BLaER1 treated with 17β-estradiol and CSF1 and Interleukin-3, amounts not matched to agents 10 nM and 100 nM (cell line): ENCODE results near the gene AKAP6.
"Not testable (repeated sequence)": the region's sequence is repeated elsewhere in the genome, so short reads cannot be mapped to it uniquely, and the experiment has no call there.

Experiments
- H3K27ac ChIP-seq, 11 experiments: shearing (Covaris generic); formaldehyde crosslinking; 2 replicates each; pipeline ENCODE4 v1.8.1; 2022
- H3K27me3 ChIP-seq, 11 experiments: shearing (Covaris generic); formaldehyde crosslinking; 2 replicates each; pipeline ENCODE4 v1.8.1; 2022
- H3K36me3 ChIP-seq, 11 experiments: shearing (Covaris generic); formaldehyde crosslinking; 2 replicates each; pipeline ENCODE4 v1.8.1; 2022
- H3K4me1 ChIP-seq, 10 experiments: shearing (Covaris generic); formaldehyde crosslinking; 2 replicates each; pipeline ENCODE4 v1.8.1; 2022
- H3K4me2 ChIP-seq, 11 experiments: shearing (Covaris generic); formaldehyde crosslinking; 2 replicates each; pipeline ENCODE4 v1.8.1; 2022
- H3K4me3 ChIP-seq, 10 experiments: shearing (Covaris generic); formaldehyde crosslinking; 2 replicates each; pipeline ENCODE4 v1.8.1; 2022
- H3K9ac ChIP-seq, 11 experiments: shearing (Covaris generic); formaldehyde crosslinking; 2 replicates each; pipeline ENCODE4 v1.8.1; 2022
- H3K9me3 ChIP-seq, 11 experiments: shearing (Covaris generic); formaldehyde crosslinking; replicated peaks in 1 of 11; 2 replicates each; pipeline ENCODE4 v1.8.1; 2022
- H4K20me1 ChIP-seq, 11 experiments: shearing (Covaris generic); formaldehyde crosslinking; 2 replicates each; pipeline ENCODE4 v1.8.1; 2022
- Cebpa-rat ChIP-seq, 11 experiments: shearing (Covaris generic); IDR thresholded peaks; 2 replicates each; pipeline ENCODE4 v1.8.1; 2022

Gene AKAP6

DNA sequence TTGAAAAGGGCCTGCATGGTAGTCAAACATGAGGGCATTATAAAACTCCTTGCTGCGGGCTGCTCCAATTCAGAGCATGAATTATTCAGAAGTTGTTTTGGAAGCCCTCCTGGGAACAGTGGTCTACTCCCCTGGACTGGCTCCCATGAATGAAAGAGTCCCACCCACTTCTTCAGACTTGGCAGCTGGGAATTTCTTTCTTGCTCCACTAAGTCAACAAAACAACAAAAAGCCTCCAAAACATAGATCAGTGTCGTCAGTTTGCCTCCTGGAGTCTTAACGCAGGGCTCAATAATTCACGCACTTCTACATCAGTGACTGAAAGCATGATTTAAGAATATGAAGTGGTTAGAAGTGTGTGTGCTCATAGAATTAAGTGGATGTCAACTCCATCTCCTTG lies 37.9 kb downstream of the AKAP6 start:
- no peak overlapping the region for H3K27ac ChIP-seq
- no peaks in the 10 kb centered on the region for H3K36me3 ChIP-seq
- H3K4me1 ChIP-seq = peaks cover 3 to 24% (median 7%) of the 10 kb centered on the region in 10 experiments; a peak in 15 of 20 replicates
- no peak for TF ChIP-seq Cebpa-rat (IDR thresholded peaks at IDR 0.05)
- no peaks in the 10 kb centered on the region for H3K9me3 ChIP-seq
- H3K9ac ChIP-seq = no peak overlapping the region
- H3K27me3 ChIP-seq = no peaks in the 10 kb centered on the region
- no peak overlapping the region for H3K4me3 ChIP-seq
- no peaks in the 10 kb centered on the region for H4K20me1 ChIP-seq
- no peak overlapping the region for H3K4me2 ChIP-seq

DNA sequence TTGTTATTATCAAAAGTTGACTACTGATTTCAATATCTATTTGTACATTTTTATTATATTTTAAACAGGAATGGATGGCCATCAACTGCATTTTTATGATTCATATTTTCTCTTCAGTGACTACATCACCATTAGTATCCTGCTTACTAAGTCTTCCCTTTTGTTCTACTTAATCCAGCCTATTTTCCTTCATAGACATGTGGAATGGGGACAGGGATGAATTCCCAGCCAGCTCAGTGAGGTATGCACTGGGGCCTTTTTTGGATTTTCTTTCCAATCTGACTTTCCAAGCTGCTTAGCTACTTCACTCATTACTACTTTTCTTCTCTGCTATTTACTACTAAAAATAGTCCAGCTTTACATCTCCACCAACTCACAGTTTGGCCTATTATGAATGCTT lies 38.4 kb downstream of the AKAP6 start:
- no peaks in the 10 kb centered on the region for H3K36me3 ChIP-seq
- no peak overlapping the region for H3K4me2 ChIP-seq
- H3K9ac ChIP-seq = no peak overlapping the region
- no peaks in the 10 kb centered on the region for H3K27me3 ChIP-seq
- no peaks in the 10 kb centered on the region for H3K9me3 ChIP-seq
- no peak overlapping the region for H3K4me3 ChIP-seq
- H3K4me1 ChIP-seq = peaks cover 3 to 22% (median 7%) of the 10 kb centered on the region in 10 experiments; a peak in 15 of 20 replicates
- H3K27ac ChIP-seq = no peak overlapping the region
- no peak for TF ChIP-seq Cebpa-rat (IDR thresholded peaks at IDR 0.05)
- H4K20me1 ChIP-seq = no peaks in the 10 kb centered on the region

DNA sequence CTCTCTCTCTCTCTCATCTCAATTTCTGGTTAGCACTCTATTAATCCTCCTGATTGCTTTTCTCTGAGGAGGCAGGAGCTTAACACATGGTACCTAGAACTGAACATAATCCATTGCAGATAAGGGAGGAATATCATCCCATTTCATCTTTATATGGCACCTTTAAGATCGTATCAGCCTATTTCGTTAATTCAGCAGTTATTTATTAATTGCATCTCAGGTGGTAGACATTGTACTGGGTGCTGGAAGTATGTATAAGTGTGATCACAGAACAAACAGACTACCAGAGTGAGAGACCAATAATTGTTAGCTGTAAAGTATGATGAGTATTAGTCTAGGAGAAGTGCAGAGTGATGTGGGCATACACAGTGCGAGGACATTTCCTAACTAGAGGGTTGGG lies 39.0 kb downstream of the AKAP6 start:
- Histone ChIP-seq H3K4me3 (no peak overlapping the region), H3K27ac (no peak overlapping the region), H3K27me3 (no peaks in the 10 kb centered on the region), H4K20me1 (no peaks in the 10 kb centered on the region), H3K4me2 (no peak overlapping the region), H3K4me1 (peaks cover 0 to 19% (median 7%) of the 10 kb centered on the region in 10 experiments; a peak in 13 of 20 replicates), H3K36me3 (no peaks in the 10 kb centered on the region), H3K9me3 (no peaks in the 10 kb centered on the region), H3K9ac (no peak overlapping the region)
- no peak for TF ChIP-seq Cebpa-rat (IDR thresholded peaks at IDR 0.05)

- no peaks in the 10 kb centered on the region for H3K36me3 ChIP-seq
- no peak overlapping the region for H3K9ac ChIP-seq
- H4K20me1 ChIP-seq = no peaks in the 10 kb centered on the region
- H3K4me2 ChIP-seq = peak overlapping the region in 3 of 11 experiments; percentile 18 to 40 (median 22); a peak in 6 of 22 replicates
- no peaks in the 10 kb centered on the region for H3K27me3 ChIP-seq
- no peak overlapping the region for H3K27ac ChIP-seq
- TF ChIP-seq Cebpa-rat (IDR thresholded peaks at IDR 0.05) = no peak
- no peaks in the 10 kb centered on the region for H3K9me3 ChIP-seq
- peaks cover 0 to 19% (median 3%) of the 10 kb centered on the region in 10 experiments; a peak in 12 of 20 replicates for H3K4me1 ChIP-seq
- H3K4me3 ChIP-seq = no peak overlapping the region
Measured at GRCh38 chr14:32370714-32371113, 41.6 kb downstream of the AKAP6 start.

DNA sequence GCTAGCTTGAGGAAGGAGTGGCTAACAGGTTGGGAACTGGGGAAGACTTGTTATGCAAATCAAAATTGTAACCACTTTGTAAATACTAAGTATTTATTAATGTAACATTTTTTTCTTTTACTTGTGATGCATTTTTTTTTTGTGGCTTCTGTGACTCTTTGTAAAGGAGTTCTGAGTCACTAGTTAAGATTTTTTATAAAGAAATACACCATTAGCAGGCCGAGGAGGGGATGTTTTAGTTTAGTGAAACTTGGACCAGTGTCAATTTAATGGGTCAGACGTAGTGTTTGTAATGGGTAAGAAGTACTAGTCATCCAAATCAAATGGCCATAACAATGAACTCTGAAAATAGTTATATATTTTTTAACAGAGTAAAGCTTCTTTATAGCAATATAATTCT lies 43.1 kb downstream of the AKAP6 start:
- Histone ChIP-seq H3K4me1 (peaks cover 0 to 19% (median 0%) of the 10 kb centered on the region in 10 experiments; a peak in 6 of 20 replicates), H3K9me3 (no peaks in the 10 kb centered on the region)

GRCh38 chr14:32373174-32373573 lies 44.1 kb downstream of the AKAP6 start:
- H4K20me1 ChIP-seq, H3K9ac ChIP-seq, H3K27me3 ChIP-seq, H3K36me3 ChIP-seq, H3K27ac ChIP-seq, H3K4me2 ChIP-seq, H3K4me3 ChIP-seq, H3K9me3 ChIP-seq: not testable (repeated sequence)
- H3K4me1 ChIP-seq = peaks cover 0 to 19% (median 0%) of the 10 kb centered on the region in 10 experiments; a peak in 6 of 20 replicates

More for the DNA sequence above, 43.1 kb downstream of the AKAP6 start:
- no peak overlapping the region for H3K27ac ChIP-seq
- H3K36me3 ChIP-seq = no peaks in the 10 kb centered on the region
- no peaks in the 10 kb centered on the region for H4K20me1 ChIP-seq
- H3K4me2 ChIP-seq = 0 out of 22 replicates have a peak overlapping the region, but pooled peaks of 1 of the 11 experiments have one; percentile 16
- no peaks in the 10 kb centered on the region for H3K27me3 ChIP-seq
- H3K4me3 ChIP-seq = no peak overlapping the region
- no peak overlapping the region for H3K9ac ChIP-seq
- no peak for TF ChIP-seq Cebpa-rat (IDR thresholded peaks at IDR 0.05)

- H3K4me3 ChIP-seq = no peak overlapping the region
- no peaks in the 10 kb centered on the region for H4K20me1 ChIP-seq
- no peak overlapping the region for H3K4me2 ChIP-seq
- no peak overlapping the region for H3K9ac ChIP-seq
- H3K4me1 ChIP-seq = peaks cover 0 to 20% (median under 1%) of the 10 kb centered on the region in 10 experiments; a peak in 9 of 20 replicates
- H3K9me3 ChIP-seq = no peaks in the 10 kb centered on the region
- H3K27ac ChIP-seq = no peak overlapping the region
- H3K36me3 ChIP-seq = no peaks in the 10 kb centered on the region
- no peaks in the 10 kb centered on the region for H3K27me3 ChIP-seq
- TF ChIP-seq Cebpa-rat (IDR thresholded peaks at IDR 0.05) = no peak
Measured at GRCh38 chr14:32374155-32374554, 45.1 kb downstream of the AKAP6 start.

DNA sequence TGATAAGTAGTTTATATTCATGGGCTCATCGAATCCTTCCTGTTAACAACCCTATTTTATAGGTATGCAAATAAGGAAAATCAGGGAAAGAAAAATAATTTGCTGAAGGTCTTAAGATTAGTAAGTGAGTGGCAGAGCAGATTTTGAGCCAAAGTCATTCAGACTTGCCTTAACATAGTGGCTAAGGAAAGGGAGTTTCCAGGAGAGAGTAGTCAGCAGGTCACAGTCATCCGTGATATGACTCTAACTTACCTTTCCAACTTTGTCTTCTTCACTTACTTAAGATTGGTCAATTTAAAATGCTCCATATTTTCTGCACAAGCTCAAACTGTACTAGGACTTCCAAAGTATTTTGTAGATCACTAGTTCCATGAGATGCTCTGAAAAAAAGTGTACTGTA lies 46.6 kb downstream of the AKAP6 start:
- Histone ChIP-seq H3K9me3 (no peaks in the 10 kb centered on the region), H3K27me3 (no peaks in the 10 kb centered on the region), H3K9ac (no peak overlapping the region), H3K36me3 (no peaks in the 10 kb centered on the region), H4K20me1 (no peaks in the 10 kb centered on the region), H3K27ac (no peak overlapping the region), H3K4me1 (peaks cover 0 to 20% (median 4%) of the 10 kb centered on the region in 10 experiments; a peak in 9 of 20 replicates), H3K4me3 (no peak overlapping the region), H3K4me2 (no peak overlapping the region)
- no peak for TF ChIP-seq Cebpa-rat (IDR thresholded peaks at IDR 0.05)

DNA sequence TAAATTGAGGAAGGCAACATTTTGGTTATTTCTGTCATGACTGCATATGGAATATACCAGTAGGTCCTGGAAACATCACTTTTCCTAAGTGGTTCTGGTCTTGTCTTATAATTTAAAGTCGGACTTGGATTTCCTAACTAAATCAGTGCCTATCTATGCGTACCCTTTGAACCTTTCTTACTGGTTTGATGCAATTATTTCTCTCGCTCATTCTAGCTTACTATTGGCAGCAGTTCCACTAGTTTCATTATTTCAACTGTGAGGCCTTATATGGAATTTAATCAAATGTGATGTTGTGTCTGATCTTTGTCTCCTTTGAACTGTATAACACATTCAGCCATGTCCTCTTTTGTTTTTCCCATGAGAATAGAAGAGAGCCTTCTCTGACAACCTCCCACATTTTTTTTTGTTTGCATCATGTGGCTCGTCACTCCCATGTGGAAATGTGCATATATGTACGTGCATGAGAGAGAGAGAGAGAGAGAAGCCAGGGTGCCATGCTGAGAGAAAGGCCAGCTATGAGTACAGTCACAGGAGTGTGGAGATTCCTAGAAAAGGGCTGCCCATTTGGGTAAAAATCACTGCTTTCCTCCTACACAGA lies 48.0 kb downstream of the AKAP6 start:
- no peak overlapping the region for H3K27ac ChIP-seq
- H3K9ac ChIP-seq = no peak overlapping the region
- TF ChIP-seq Cebpa-rat (IDR thresholded peaks at IDR 0.05) = no peak
- no peak overlapping the region for H3K4me2 ChIP-seq
- peaks cover 0 to 7% (median 4%) of the 10 kb centered on the region in 10 experiments; a peak in 5 of 20 replicates for H3K4me1 ChIP-seq
- no peaks in the 10 kb centered on the region for H3K9me3 ChIP-seq
- no peak overlapping the region for H3K4me3 ChIP-seq
- no peaks in the 10 kb centered on the region for H3K36me3 ChIP-seq
- H4K20me1 ChIP-seq = no peaks in the 10 kb centered on the region
- no peaks in the 10 kb centered on the region for H3K27me3 ChIP-seq

- H3K4me2 ChIP-seq = no peak overlapping the region
- no peak for TF ChIP-seq Cebpa-rat (IDR thresholded peaks at IDR 0.05)
- H3K9me3 ChIP-seq = no peaks in the 10 kb centered on the region
- H3K9ac ChIP-seq = no peak overlapping the region
- peaks cover 0 to 7% (median 4%) of the 10 kb centered on the region in 10 experiments; a peak in 5 of 20 replicates for H3K4me1 ChIP-seq
- H3K36me3 ChIP-seq = no peaks in the 10 kb centered on the region
- no peak overlapping the region for H3K27ac ChIP-seq
- H3K27me3 ChIP-seq = no peaks in the 10 kb centered on the region
- H3K4me3 ChIP-seq = no peak overlapping the region
- no peaks in the 10 kb centered on the region for H4K20me1 ChIP-seq
Measured at GRCh38 chr14:32378284-32378683, 49.2 kb downstream of the AKAP6 start.
